Vagina (tissue), 2 donors: ENCODE data around the gene ADAMTSL1. TPM values are rescaled to one million over a fixed set of nuclear protein-coding genes. Genes with fewer than 3 reads are reported as not detected.

Experiments used
- DNase-seq, 2 donors: peaks; one replicate each; pipeline ENCODE4 v3.0.0-alpha.2; 2017; ENCODE audit errors: extremely low spot score in 2 of 2
- H3K27ac ChIP-seq: fragments of 200-600 bp; sonication (generic); one replicate; pipeline ENCODE4 v1.5.1; 2019
- H3K27me3 ChIP-seq: fragments of 200-600 bp; sonication (generic); one replicate; pipeline ENCODE4 v1.5.1; 2019
- H3K36me3 ChIP-seq, 2 donors: fragments of 200-600 bp; sonication (generic); one replicate each; pipeline ENCODE4 v1.5.1; 2017 to 2019
- H3K4me1 ChIP-seq: fragments of 200-600 bp; sonication (generic); one replicate; pipeline ENCODE4 v1.5.1; 2019
- H3K4me3 ChIP-seq, 2 donors: fragments of 200-600 bp; sonication (generic); 1 replicate in 1 of 2; 2 replicates in 1 of 2; pipeline ENCODE4 v1.5.1; 2016 to 2019
- H3K9me3 ChIP-seq: fragments of 200-600 bp; sonication (generic); one replicate; pipeline ENCODE4 v1.5.1; 2019
- CTCF ChIP-seq, 3 experiments: fragments of 450-650 bp in 2 of 3; fragments of 200-600 bp in 1 of 3; sonication (generic) in 1 of 3; IDR thresholded peaks; one replicate each; pipeline ENCODE4 v1.5.1; 2017 to 2019; ENCODE audit warnings: antibody characterized with exemption in 3 of 3, mild to moderate bottlenecking in 2 of 3, moderate library complexity in 2 of 3
- POLR2A ChIP-seq, 2 donors: fragments of 450-650 bp; IDR thresholded peaks; one replicate each; pipeline ENCODE4 v1.6.1; 2017; ENCODE audit warnings: antibody characterized with exemption in 2 of 2, mild to moderate bottlenecking in 2 of 2, moderate library complexity in 2 of 2
- POLR2AphosphoS5 ChIP-seq, 2 donors: sonication (generic); formaldehyde crosslinking; IDR thresholded peaks; one replicate each; pipeline ENCODE4 v1.9.0; 2017; ENCODE audit warnings: antibody characterized with exemption in 2 of 2, mild to moderate bottlenecking in 2 of 2, low read depth in 1 of 2; ENCODE audit not compliant: insufficient read depth in 1 of 2
- intact Hi-C: fragments of 100-400 bp; cut with DNase I; formaldehyde crosslinking; loops from one replicate; pipeline ENCODE4 v1.15.1; 2023
- total RNA-seq: library from RNA; depleted of rRNA; stranded (reverse); fragments of >200 nt; gene quantifications from one replicate; pipeline ENCODE4 v1.2.3, GENCODE V29; 2016

The ADAMTSL1 gene
- total RNA-seq, 1 donor from 2014 or later = 8.1 TPM

DNA sequence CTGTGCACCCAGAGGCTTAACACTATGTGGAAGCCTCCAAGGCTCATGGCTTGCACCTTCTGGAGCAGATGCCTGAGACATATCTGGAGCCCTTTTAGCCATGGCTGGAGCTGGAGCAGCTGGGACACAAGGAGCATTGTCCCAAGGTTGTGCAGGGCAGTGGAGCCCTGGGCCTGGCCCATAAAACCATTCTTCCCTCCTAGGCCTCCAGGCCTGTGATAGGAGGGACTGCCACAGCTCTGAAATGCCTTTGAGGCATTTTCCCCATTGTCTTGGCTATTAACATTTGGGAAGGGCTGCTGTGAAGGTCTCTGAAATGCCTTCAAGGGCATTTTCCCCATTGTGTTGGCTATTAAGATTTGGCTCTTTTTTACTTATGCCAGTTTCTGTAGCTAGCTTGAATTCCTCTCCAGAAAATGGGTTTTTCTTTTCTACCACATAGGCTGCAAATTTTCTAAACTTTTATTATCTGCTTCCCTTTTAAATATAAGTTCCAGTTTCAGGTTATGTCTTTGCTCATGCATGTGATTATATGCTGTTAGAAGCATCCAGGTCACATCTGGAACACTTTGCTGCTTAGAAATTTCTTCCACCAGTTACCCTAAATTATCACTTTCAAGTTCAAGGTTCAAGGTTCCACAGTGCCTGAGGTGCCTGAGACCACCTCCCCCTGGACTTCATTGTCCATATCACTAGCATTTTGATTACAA lies 221.2 kb downstream of the ADAMTSL1 start:
- peaks cover 9% of the 10 kb centered on the region for H3K9me3 ChIP-seq
- no peaks in the 10 kb centered on the region for H3K4me1 ChIP-seq
- intact Hi-C loops = no loop called here
- H3K36me3 ChIP-seq = no peaks in the 10 kb centered on the region
- no peak overlapping the region for H3K27ac ChIP-seq
- TF ChIP-seq POLR2A (IDR thresholded peaks at IDR 0.05) (no peak), CTCF (IDR thresholded peaks at IDR 0.05) (no peak), POLR2AphosphoS5 (IDR thresholded peaks at IDR 0.05; ENCODE audit: insufficient read depth in 1 of 2, low read depth in 1 of 2) (no peak)
- no peak overlapping the region for H3K4me3 ChIP-seq
- no peaks in the 10 kb centered on the region for H3K27me3 ChIP-seq
- no peak for DNase-seq

GRCh38 chr9:18698992-18699391 lies 225.0 kb downstream of the ADAMTSL1 start:
- DNase-seq = no peak
- intact Hi-C loops = no loop called here

DNA sequence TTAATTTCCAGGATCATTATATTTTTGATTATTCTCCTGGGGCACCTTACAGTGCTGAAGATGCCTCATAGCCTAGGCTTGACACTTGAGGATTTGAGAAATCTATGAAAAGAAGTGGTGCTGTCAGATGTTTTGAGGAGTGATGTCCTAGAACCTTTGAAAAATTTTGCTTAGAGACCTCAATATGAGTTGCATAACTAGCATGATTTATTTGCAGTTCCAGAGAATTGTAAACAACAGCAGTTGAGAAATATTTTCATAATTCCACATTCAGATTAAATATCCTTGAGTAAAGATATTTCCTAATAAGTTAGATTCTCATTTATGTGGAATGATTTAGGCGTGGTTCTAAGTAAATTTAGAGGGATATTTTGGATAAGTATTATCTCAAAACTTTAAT lies 225.8 kb downstream of the ADAMTSL1 start:
- no peaks in the 10 kb centered on the region for H3K4me1 ChIP-seq
- no peak for TF ChIP-seq POLR2AphosphoS5 (IDR thresholded peaks at IDR 0.05; ENCODE audit: insufficient read depth in 1 of 2, low read depth in 1 of 2)
- no peak for TF ChIP-seq POLR2A (IDR thresholded peaks at IDR 0.05)
- no peak for TF ChIP-seq CTCF (IDR thresholded peaks at IDR 0.05)
- H3K36me3 ChIP-seq = no peaks in the 10 kb centered on the region
- DNase-seq = no peak
- no peaks in the 10 kb centered on the region for H3K27me3 ChIP-seq
- peaks cover 9% of the 10 kb centered on the region for H3K9me3 ChIP-seq
- H3K27ac ChIP-seq = no peak overlapping the region
- H3K4me3 ChIP-seq = no peak overlapping the region
- intact Hi-C loops = loop anchor here (10.0 kb wide), 1 partner anchor 65 kb away; no protein-coding TSS in a partner anchor

More at GRCh38 chr9:18698992-18699391, 225.0 kb downstream of the ADAMTSL1 start:
- TF ChIP-seq POLR2AphosphoS5 (IDR thresholded peaks at IDR 0.05; ENCODE audit: insufficient read depth in 1 of 2, low read depth in 1 of 2) = no peak
- TF ChIP-seq POLR2A (IDR thresholded peaks at IDR 0.05) = no peak
- TF ChIP-seq CTCF (IDR thresholded peaks at IDR 0.05) = no peak
- Histone ChIP-seq H3K27ac (no peak overlapping the region), H3K27me3 (no peaks in the 10 kb centered on the region), H3K9me3 (peaks cover 9% of the 10 kb centered on the region), H3K36me3 (no peaks in the 10 kb centered on the region), H3K4me1 (no peaks in the 10 kb centered on the region), H3K4me3 (no peak overlapping the region)

GRCh38 chr9:18700714-18701113 lies 226.8 kb downstream of the ADAMTSL1 start:
- DNase-seq = no peak
- H3K27ac ChIP-seq = no peak overlapping the region

More at GRCh38 chr9:18700714-18701113, 226.8 kb downstream of the ADAMTSL1 start:
- TF ChIP-seq CTCF (IDR thresholded peaks at IDR 0.05) = no peak
- no peak for TF ChIP-seq POLR2AphosphoS5 (IDR thresholded peaks at IDR 0.05; ENCODE audit: insufficient read depth in 1 of 2, low read depth in 1 of 2)
- no peak for TF ChIP-seq POLR2A (IDR thresholded peaks at IDR 0.05)
- Histone ChIP-seq H3K4me1 (peaks cover 1% of the 10 kb centered on the region), H3K36me3 (no peaks in the 10 kb centered on the region), H3K9me3 (peaks cover under 1% of the 10 kb centered on the region), H3K4me3 (no peak overlapping the region), H3K27me3 (no peaks in the 10 kb centered on the region)
- intact Hi-C loops = loop anchor here (10.0 kb wide), 1 partner anchor 64 kb away; no protein-coding TSS in a partner anchor
